ENCODE results near the gene CYRIA.
A peak's percentile ranks its signal among the peaks of the same experiment; 100 is the strongest.

CYRIA gene

GRCh38 chr2:16665748-16666448, at the start of gene CYRIA:
CYRIA (minus strand) TSS chr2:16665834; CDS start chr2:16588119, 77,715 bp downstream.
- peak; percentile 21 for DNase-seq

- DNase-seq = no peak
Observed at GRCh38 chr2:16713011-16713423, 47.4 kb upstream of the CYRIA start.

DNA sequence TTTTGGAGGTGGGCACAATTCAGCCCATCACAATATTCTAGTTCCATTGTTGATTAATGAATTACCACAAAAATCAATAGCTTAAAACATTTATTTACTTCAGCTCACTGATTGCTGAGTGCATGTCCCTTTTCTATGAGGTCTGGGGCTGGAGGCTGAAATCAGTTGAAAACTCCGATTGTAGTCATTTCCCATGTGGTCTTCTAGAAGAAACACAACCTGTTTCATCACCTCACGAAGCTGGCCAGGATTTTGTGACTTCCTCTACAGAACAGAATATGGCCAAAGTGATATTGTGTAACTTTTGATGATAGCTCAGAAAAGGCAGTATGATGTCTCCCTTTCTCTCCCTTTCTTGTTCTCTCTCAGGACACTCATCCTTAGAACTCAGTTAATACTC, 44.1 kb upstream of the CYRIA start:
- DNase-seq = no peak

GRCh38 chr2:16708173-16708572, 42.5 kb upstream of the CYRIA start:
- no peak for DNase-seq

- no peak for DNase-seq
Observed at GRCh38 chr2:16707014-16707623, 41.5 kb upstream of the CYRIA start.

DNA sequence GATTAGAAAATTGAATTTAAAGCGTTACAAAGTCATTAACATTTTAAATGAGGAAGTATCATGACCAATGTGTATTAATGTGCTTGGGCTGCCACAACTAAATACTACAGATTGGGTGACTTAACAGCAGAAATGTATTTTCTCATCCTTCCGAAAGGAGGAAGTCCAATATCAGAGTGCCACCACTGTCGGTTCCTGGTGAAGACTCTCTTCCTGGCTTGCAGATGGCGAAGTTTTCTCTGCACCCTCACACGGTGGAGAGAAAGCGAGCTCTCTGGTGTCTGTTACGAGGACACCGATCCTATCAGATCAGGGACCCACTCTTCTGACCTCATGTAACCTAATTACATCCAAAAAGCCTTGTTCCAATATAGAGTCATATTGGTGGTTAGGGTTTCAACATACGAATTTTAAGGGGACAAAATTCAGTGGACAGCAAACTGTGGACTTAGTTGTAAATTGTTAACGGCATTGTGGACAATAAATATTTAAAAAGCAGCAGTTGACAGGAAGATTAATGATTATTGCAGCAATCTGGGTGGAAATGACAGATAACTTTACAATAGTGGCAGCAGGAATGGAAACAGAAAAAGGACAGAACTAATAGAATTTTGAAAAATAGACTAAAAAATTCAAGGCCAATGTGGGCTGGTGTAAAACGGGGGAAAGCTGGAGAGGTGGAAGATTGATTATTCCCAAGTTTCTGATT, 35.1 kb upstream of the CYRIA start:
- DNase-seq = no peak

DNA sequence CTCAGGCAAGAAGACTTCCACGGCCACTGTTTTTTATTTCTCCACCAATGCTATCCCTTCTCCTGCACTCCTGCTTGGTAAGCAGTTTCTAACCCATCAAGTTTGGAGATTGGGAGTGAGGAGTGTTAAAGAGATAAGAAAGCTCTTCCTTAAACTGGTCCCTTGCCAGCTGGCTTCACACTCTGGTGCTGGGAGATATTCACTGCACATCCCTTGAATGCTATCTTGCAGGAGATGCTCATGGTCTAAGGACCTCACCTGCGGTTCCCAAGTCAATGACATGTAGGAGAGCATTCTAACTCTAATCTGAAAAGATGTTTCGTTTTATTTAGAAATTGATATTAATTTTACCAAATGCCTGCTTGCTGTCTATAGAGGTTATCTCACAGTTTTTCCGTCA, 28.2 kb upstream of the CYRIA start:
- no peak for DNase-seq

- no peak for DNase-seq
Observed at GRCh38 chr2:16691261-16691660, 25.6 kb upstream of the CYRIA start.

GRCh38 chr2:16687955-16688354, 22.3 kb upstream of the CYRIA start:
- DNase-seq = no peak

GRCh38 chr2:16687222-16687621, 21.6 kb upstream of the CYRIA start:
- no peak for DNase-seq

- DNase-seq = peak; percentile 20
Observed at GRCh38 chr2:16686641-16687040, 21.0 kb upstream of the CYRIA start.

GRCh38 chr2:16685340-16685715, 19.7 kb upstream of the CYRIA start:
- DNase-seq = no peak

- no peak for DNase-seq
Observed at GRCh38 chr2:16684676-16685339, 19.2 kb upstream of the CYRIA start.

- DNase-seq = no peak
Observed at GRCh38 chr2:16683576-16683975, 17.9 kb upstream of the CYRIA start.

GRCh38 chr2:16682431-16683118, 16.9 kb upstream of the CYRIA start:
- no peak for DNase-seq

GRCh38 chr2:16680781-16681180, 15.1 kb upstream of the CYRIA start:
- DNase-seq = no peak

- DNase-seq = no peak
Observed at GRCh38 chr2:16680304-16680703, 14.7 kb upstream of the CYRIA start.

DNA sequence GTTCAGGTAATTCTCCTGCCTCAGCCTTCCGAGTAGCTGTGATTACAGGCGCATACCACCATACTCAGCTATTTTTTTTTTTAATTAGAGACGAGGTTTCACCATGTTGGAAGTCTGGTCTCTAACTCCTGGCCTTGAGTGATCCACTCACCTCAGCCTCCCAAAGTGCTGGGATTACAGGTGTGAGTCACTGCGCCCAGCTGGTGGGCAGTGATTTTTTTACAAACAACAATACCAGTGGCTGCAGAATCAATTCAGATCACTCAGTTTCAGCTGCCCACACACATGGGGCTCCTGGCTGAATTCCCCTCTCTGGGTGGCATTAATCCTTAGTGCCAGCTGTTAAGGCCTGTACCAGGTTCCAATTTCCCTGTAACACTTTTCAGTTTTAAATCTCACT, 13.3 kb upstream of the CYRIA start:
- no peak for DNase-seq

GRCh38 chr2:16677875-16678274, 12.2 kb upstream of the CYRIA start:
- no peak for DNase-seq

DNA sequence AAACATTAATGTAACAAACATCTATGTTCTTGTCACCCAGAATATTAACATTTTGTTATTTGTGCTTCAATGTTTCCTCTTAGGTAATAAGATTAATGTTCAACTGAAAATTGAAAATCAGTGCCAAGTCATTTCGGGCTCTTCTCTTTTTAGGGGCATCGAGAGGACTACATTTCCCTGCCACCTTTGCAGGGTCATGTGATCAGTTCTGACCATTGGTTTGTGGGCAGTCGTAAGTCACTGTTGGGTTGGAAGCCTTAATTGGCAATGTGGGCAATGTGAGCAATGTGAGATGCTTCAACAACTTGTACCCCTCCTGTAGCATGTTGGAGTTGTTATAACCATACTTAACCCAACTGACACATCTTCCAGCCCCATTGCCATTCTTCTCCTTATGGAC, 10.1 kb upstream of the CYRIA start:
- DNase-seq = no peak

GRCh38 chr2:16674154-16674553, 8.5 kb upstream of the CYRIA start:
- no peak for DNase-seq

DNA sequence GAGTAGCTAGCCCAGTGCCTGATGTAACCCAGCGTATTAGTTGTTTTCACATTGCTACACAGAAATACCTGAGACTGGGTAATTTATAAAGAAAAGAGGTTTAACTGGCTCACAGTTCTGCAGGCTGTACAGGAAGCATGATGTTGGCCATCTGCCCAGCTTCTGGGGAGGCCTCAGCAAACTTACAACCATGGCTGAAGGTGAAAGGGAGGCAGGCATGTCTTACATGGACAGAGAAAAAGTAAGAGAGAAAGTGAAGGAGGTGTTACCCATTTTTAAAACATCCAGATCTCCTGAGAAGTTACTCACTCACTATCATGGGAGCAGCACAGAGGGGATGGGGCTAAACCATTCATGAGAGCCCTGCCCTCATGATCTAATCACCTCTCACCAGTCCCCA, 6.1 kb upstream of the CYRIA start:
- DNase-seq = peak; percentile 33

DNA sequence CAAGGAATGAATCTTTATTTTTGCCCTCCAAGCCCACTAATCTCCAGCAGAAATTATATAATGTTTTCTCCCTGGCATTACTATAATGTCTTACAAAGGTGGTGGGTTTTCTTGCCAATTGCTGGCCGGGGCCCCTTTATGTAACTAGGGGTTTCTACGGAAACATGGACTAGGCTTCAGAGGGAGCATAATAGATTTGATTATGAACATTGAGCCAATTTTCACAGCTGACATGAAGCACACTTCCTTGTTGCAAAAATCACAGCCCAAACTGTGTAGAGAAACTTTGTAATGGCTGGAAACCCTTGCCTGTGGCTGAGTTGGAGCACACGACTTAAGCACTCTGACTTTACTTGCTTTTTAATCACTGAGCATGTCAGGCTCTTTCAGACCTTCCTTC, 3.8 kb upstream of the CYRIA start:
- DNase-seq = no peak
